Heart right ventricle (tissue), 16 donors: Measurements from ENCODE around the gene SEC24C. TPM values are rescaled to one million over a fixed set of nuclear protein-coding genes. Genes with fewer than 3 reads are reported as not detected.

Source experiments
- ATAC-seq, 8 donors: fragments of 200-7000 bp; cut with Tn5 transposase; one replicate each; pipeline ENCODE4 v1.9.1; 2020; ENCODE audit warnings: mild to moderate bottlenecking in 8 of 8, moderate library complexity in 8 of 8, moderate number of reproducible peaks in 1 of 8
- DNase-seq, 2 donors: peaks; one replicate each; pipeline ENCODE4 v3.0.0-alpha.2; 2020
- H3K27ac ChIP-seq, 10 donors: fragments of 200-600 bp; sonication (generic) in 2 of 10; one replicate each; pipeline versions ENCODE4 v1.5.0 to v1.8.0; 2020 to 2022; ENCODE audit warnings: mild to moderate bottlenecking in 3 of 10
- H3K27me3 ChIP-seq, 7 donors: fragments of 200-600 bp; one replicate each; pipeline ENCODE4 v1.8.0; 2021 to 2022; ENCODE audit warnings: mild to moderate bottlenecking in 2 of 7
- H3K36me3 ChIP-seq, 9 donors: fragments of 200-600 bp; sonication (generic) in 1 of 9; one replicate each; pipeline versions ENCODE4 v1.5.0 to v1.8.0; 2020 to 2022; ENCODE audit warnings: mild to moderate bottlenecking in 2 of 9
- H3K4me1 ChIP-seq, 9 donors: fragments of 200-600 bp; sonication (generic) in 1 of 9; one replicate each; pipeline versions ENCODE4 v1.5.0 to v1.8.0; 2020 to 2022; ENCODE audit warnings: mild to moderate bottlenecking in 4 of 9
- H3K4me3 ChIP-seq, 10 donors: fragments of 200-600 bp; sonication (generic) in 2 of 10; one replicate each; pipeline versions ENCODE4 v1.5.0 to v1.8.0; 2020 to 2022; ENCODE audit warnings: mild to moderate bottlenecking in 7 of 10, moderate library complexity in 2 of 10
- H3K9me3 ChIP-seq, 11 donors: fragments of 200-600 bp in 10 of 11; sonication (generic) in 2 of 11; one replicate each; pipeline versions ENCODE4 v1.5.0 to v1.8.0; 2013 to 2022; ENCODE audit warnings: mild to moderate bottlenecking in 2 of 11, control low read depth in 1 of 11, moderate library complexity in 1 of 11
- CTCF ChIP-seq, 9 donors: fragments of 200-600 bp; sonication (generic) in 2 of 9; IDR thresholded peaks; one replicate each; pipeline versions ENCODE4 v1.5.0 to v1.8.0; 2021 to 2022; ENCODE audit warnings: antibody characterized with exemption in 9 of 9, mild to moderate bottlenecking in 5 of 9, moderate library complexity in 1 of 9
- WGBS, 2 donors: extraction: QIAGEN DNeasy Blood & Tissue Kit; methylation state at CpG; one replicate each; pipeline ENCODE4 v1.1.7; 2013; ENCODE audit warnings: inconsistent platforms in 1 of 2; 5-methylcytosine and 5-hydroxymethylcytosine counted together
- intact Hi-C, 10 donors: fragments of 100-400 bp; cut with DNase I; formaldehyde crosslinking; loops; one replicate each; pipeline versions ENCODE4 v1.11.1 to v1.14.2; 2022
- polyA plus RNA-seq, 2 donors: library from polyadenylated mRNA; stranded (reverse); fragments of 200-250 nt; gene quantifications; one replicate each; pipeline ENCODE4 v1.2.3, GENCODE V29; 2013
- total RNA-seq, 10 donors: library from RNA; stranded (reverse); fragmentation: NEBNext Ultra II Directional in 3 of 10; extraction: Animal tissue kit (Norgen Biotek cat#: 25700) in 3 of 10; gene quantifications; one replicate each; pipeline versions ENCODE4 v1.2.1 to v1.2.4, GENCODE V29; 2021 to 2023
- donor health status: Arrhythmogenic right ventricular cardiomyopathy.
- donor health status: ischemic (EF 13 %, LVEDD 7.1; RV severe dilation, severe dysfunction).
- donor health status: healthy with polysubstance abuse.
- donor health status: DM: no; HTN: yes; CAD: no.
- donor health status: DM: no; HTN: no; CAD: no.
- donor health status: ischemic (EF 25% LVEDD 6.9; RV normal size, moderate dysfunction).
- donor health status: ischemic (EF 25% LVEDD 5.7; RV mildly dilated, moderate dysfunction).
- donor health status: healthy.
- donor health status: DM: yes; HTN: yes; CAD: no.
- donor health status: Ischemic cardiomyopathy.
- donor health status: ischemic (EF 35%, LVEDD 5.7; RV mildly dilated, moderate dysfunction).
- donor health status: nonischemic (EF 11% LVEDD 7.7; RV severe dilation, severe dysfunction).
- donor health status: DM: yes; HTN: yes; CAD: no.
- donor health status: PGD.
- donor health status: ischemic (EF 29% LVEDD 5.4; RV normal size, mild dysfunction).
- donor health status: nonischemic (EF 23%, LVEDD 6.1; RV moderate dilation, normal function).

The SEC24C gene
- total and polyA plus RNA-seq, 12 donors, result 33.4 to 59.7 (median 50.9) TPM

DNA sequence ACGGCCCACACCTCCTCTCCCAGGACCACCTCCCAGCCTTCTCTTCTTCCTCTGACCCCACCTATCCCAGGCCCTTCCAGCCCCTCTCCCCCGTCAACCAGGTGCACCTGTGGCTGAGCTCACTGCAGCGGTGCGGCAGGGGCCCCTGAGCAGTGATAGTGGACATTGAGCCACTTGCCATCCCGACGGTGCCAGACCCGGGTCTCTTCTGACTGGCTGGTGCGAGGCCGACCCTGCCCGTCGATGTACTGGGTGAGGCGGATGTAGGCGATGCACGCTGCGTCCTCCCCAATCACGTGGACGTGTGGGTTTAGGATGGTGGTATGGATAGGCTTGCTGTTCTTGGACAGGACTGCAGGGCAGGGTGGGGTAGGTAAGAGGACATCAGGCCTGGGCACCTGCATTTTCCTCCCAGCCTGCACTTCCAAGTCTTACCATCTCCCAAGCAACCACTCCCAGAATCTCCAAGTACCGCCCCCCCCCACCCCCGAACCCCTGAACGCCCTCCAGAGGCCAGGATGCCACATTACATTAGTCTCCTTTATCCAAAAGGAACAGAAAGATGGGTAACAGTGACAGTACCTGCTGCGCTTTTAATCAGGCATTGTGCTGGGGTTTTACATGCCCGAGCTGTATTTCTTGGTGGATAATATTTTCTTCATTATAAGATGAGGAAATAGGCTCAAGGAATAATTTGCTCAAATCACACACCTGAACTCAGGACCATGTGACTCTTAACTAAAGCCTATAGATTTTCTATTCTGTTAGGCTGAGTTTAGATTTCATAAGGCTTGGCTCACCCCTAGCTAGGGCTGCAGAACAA lies 70.9 kb downstream of the SEC24C start:
- no peak overlapping the region for H3K4me3 ChIP-seq
- no peaks in the 10 kb centered on the region for H3K27me3 ChIP-seq
- TF ChIP-seq CTCF (IDR thresholded peaks at IDR 0.05), result peak in 2 of 9 donors; percentile 11 to 23
- no peak for DNase-seq
- H3K27ac ChIP-seq, result peak overlapping the region in 5 of 10 donors; percentile 1 to 79 (median 42)
- no peaks in the 10 kb centered on the region for H3K9me3 ChIP-seq
- WGBS, 2 donors, result 87% methylated on average over 22 of the region's 22 CpGs
- intact Hi-C loops, result no loop called here
- peaks cover 0 to 63% (median 0%) of the 10 kb centered on the region in 9 donors for H3K36me3 ChIP-seq
- H3K4me1 ChIP-seq, result peaks cover 4 to 60% (median 23%) of the 10 kb centered on the region in 9 donors
- ATAC-seq, result no peak

DNA sequence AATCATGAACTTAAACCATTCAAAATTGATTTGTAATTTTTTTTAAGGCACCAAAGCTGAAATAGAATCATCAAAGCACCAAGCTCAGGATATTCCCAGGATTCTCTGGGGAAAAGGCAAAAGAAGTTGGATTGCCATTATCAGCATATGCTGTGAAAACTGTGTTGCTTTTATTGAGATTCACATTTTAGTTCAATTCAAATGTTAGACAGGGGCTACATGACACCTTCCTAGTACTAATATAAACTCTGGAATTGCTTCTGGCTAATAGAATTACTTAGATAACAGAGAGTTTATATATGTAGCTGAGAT lies 71.5 kb downstream of the SEC24C start:
- TF ChIP-seq CTCF (IDR thresholded peaks at IDR 0.05), result no peak
- no peaks in the 10 kb centered on the region for H3K27me3 ChIP-seq
- H3K9me3 ChIP-seq, result no peaks in the 10 kb centered on the region
- peak overlapping the region in 6 of 10 donors; percentile 1 to 79 (median 32) for H3K27ac ChIP-seq
- peaks cover 0 to 64% (median 0%) of the 10 kb centered on the region in 9 donors for H3K36me3 ChIP-seq
- intact Hi-C loops, result no loop called here
- ATAC-seq (no peak), DNase-seq (no peak)
- H3K4me1 ChIP-seq, result peaks cover 2 to 55% (median 18%) of the 10 kb centered on the region in 9 donors
- H3K4me3 ChIP-seq, result no peak overlapping the region

DNA sequence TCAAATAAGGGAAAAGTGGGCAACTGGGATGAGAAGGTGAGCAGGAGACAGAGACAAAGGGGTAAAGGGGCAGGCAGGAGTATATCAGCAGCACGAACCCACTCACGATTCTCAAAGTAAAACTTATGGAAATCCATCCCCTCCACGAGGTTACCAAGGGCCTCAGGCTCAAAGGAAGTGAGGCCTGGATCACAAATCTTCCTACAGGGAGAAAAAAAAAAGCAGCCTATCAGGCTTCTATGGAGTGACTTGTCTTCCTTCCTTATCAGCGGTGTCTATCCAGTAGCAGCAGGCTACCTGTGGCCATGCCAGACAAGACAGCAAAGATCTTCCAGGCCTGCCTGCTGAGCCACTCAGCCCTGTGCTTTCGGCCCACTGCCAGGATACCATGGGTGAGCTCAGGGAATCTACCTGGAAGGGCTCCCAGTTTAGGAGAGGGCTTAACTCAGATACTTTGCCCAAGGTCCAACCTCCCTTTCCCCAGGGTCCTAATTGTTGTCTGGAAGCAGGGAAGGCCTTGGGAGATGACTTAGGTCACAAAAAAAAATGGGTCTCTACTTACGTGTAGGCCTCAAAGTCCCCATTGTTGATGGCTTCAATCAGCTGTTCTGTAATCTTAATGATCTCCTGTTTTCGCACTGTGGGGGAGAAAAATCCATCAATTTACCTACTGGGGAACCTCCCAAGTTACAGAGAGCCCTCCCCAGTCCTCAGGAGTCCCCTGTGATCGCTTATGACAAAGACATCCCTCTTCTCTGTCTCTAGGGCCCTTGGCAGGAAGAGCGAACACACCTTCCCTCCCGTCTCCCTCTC lies 73.0 kb downstream of the SEC24C start:
- Histone ChIP-seq H3K27ac (peak overlapping the region in 7 of 10 donors; percentile 27 to 79 (median 41)), H3K4me1 (peaks cover 0 to 51% (median 18%) of the 10 kb centered on the region in 9 donors), H3K9me3 (no peaks in the 10 kb centered on the region), H3K27me3 (no peaks in the 10 kb centered on the region), H3K4me3 (no peak overlapping the region), H3K36me3 (peaks cover 0 to 77% (median 0%) of the 10 kb centered on the region in 9 donors)
- peak in 1 of 8 donors; percentile 13 for ATAC-seq
- intact Hi-C loops, result no loop called here
- DNase-seq, result no peak
- no peak for TF ChIP-seq CTCF (IDR thresholded peaks at IDR 0.05)
- 83 to 85% methylated on average over 10 of the region's 10 CpGs for WGBS, 2 donors

- ATAC-seq (no peak), DNase-seq (no peak)
- no peak for TF ChIP-seq CTCF (IDR thresholded peaks at IDR 0.05)
- Histone ChIP-seq H3K27me3 (no peaks in the 10 kb centered on the region), H3K9me3 (no peaks in the 10 kb centered on the region), H3K4me1 (peaks cover 0 to 48% (median 16%) of the 10 kb centered on the region in 9 donors), H3K27ac (peak overlapping the region in 2 of 10 donors; percentile 41 to 79), H3K4me3 (no peak overlapping the region), H3K36me3 (peaks cover 0 to 80% (median 0%) of the 10 kb centered on the region in 9 donors)
- WGBS, 2 donors, result 93 to 98% methylated on average over 5 of the region's 5 CpGs
- intact Hi-C loops, result no loop called here
Measured at GRCh38 chr10:73817826-73818225, 73.7 kb downstream of the SEC24C start.
